HFFc6 (cell line): ENCODE measurements around the gene CDR2L. TPM values are rescaled to one million over a fixed set of nuclear protein-coding genes. Genes with fewer than 3 reads are reported as not detected.

ENCODE experiments used
- DNase-seq: peaks from one replicate; pipeline ENCODE4 v3.0.0-alpha.2; 2018
- H3K27ac Mint-ChIP-seq: 2 replicates; pipeline ENCODE4 v1.8.0; 2020; ENCODE audit warnings: mild to moderate bottlenecking, mixed read lengths
- H3K27me3 Mint-ChIP-seq: 2 replicates; pipeline ENCODE4 v1.8.0; 2021; ENCODE audit warnings: mild to moderate bottlenecking, moderate library complexity, mixed read lengths; ENCODE audit not compliant: insufficient read depth
- H3K36me3 Mint-ChIP-seq: 2 replicates; pipeline ENCODE4 v1.8.0; 2021; ENCODE audit warnings: low read depth, mixed read lengths
- H3K4me1 Mint-ChIP-seq: 2 replicates; pipeline ENCODE4 v1.8.0; 2020; ENCODE audit warnings: low read depth, mixed read lengths
- H3K4me3 Mint-ChIP-seq: 2 replicates; pipeline ENCODE4 v1.8.0; 2020; ENCODE audit warnings: mild to moderate bottlenecking, moderate library complexity, mixed read lengths
- H3K9me3 Mint-ChIP-seq: 2 replicates; pipeline ENCODE4 v1.8.0; 2020; ENCODE audit warnings: mild to moderate bottlenecking, mixed read lengths
- CTCF ChIP-seq: fragments of 200-600 bp; sonication (generic); IDR thresholded peaks from 2 replicates; pipeline ENCODE4 v1.5.0; 2021; ENCODE audit warnings: antibody characterized with exemption, mild to moderate bottlenecking
- total RNA-seq, 6 experiments: library from RNA; stranded (reverse); fragmentation: NEBNext Ultra II Directional; extraction: Animal tissue kit (Norgen Biotek cat#: 25700); gene quantifications; 2 replicates in 1 of 6; 3 replicates in 5 of 6; pipeline ENCODE4 v1.2.3, GENCODE V29; 2021

CDR2L gene
- total RNA-seq, 6 experiments from 2014 or later = 27.5 to 35.8 (median 30.4) TPM

GRCh38 chr17:75051941-75052340 lies 64.5 kb downstream of the CDR2L start:
- no peak for DNase-seq
- Mint-ChIP-seq H3K27me3 (peaks cover 3% of the 10 kb centered on the region), H3K27ac (no peak overlapping the region), H3K4me1 (peaks cover 15% of the 10 kb centered on the region), H3K36me3 (peaks cover 30% of the 10 kb centered on the region), H3K4me3 (no peak overlapping the region), H3K9me3 (no peaks in the 10 kb centered on the region)
- TF ChIP-seq CTCF = no peak

Other genes starting within 250 kb of the CDR2L start
- 10 to 100 TPM; 15.7 to 18.9 (median 17.5) TPM for gene NHERF1, start 239.0 kb upstream of the CDR2L start, total RNA-seq
- gene NAT9, start 211.3 kb upstream of the CDR2L start, total RNA-seq = 10 to 100 TPM; 40.9 to 50.7 (median 46.6) TPM
- under 1 TPM in 2 of 6 experiments, not detected in 4; 0.05 to 0.07 TPM for gene GRIN2C, start 127.7 kb upstream of the CDR2L start, total RNA-seq
- 10 to 100 TPM; 25.5 to 35.5 (median 33.9) TPM for gene FDXR, start 114.6 kb upstream of the CDR2L start, total RNA-seq
- gene FADS6, start 94.0 kb upstream of the CDR2L start, total RNA-seq = not detected
- gene USH1G, start 64.4 kb upstream of the CDR2L start, total RNA-seq = not detected
- gene OTOP2, start 63.4 kb upstream of the CDR2L start, total RNA-seq = not detected
- gene OTOP3, start 51.7 kb upstream of the CDR2L start, total RNA-seq = not detected
- under 1 TPM; 0.40 to 0.96 (median 0.56) TPM for gene HID1, start 14.9 kb upstream of the CDR2L start, total RNA-seq
- 10 to 100 TPM; 39.2 to 50.6 (median 47.8) TPM for gene MRPL58, start 25.0 kb downstream of the CDR2L start, total RNA-seq
- gene ATP5PD, start 59.3 kb downstream of the CDR2L start, total RNA-seq = 100 to 1,000 TPM; 362 to 410 (median 386) TPM
- gene KCTD2, start 59.6 kb downstream of the CDR2L start, total RNA-seq = 10 to 100 TPM; 20.3 to 24.0 (median 21.3) TPM
- gene SLC16A5, start 100.3 kb downstream of the CDR2L start, total RNA-seq = 10 to 100 TPM; 13.9 to 25.0 (median 21.1) TPM
- gene ARMC7, start 122.3 kb downstream of the CDR2L start, total RNA-seq = 10 to 100 TPM in 2 of 6 experiments, 1 to 10 TPM in 4; 9.1 to 11.7 (median 9.6) TPM
- gene NT5C, start 144.1 kb downstream of the CDR2L start, total RNA-seq = 10 to 100 TPM; 30.4 to 41.7 (median 36.3) TPM
- 100 to 1,000 TPM; 236 to 276 (median 265) TPM for gene JPT1, start 166.9 kb downstream of the CDR2L start, total RNA-seq
- 100 to 1,000 TPM; 398 to 555 (median 512) TPM for gene SUMO2, start 195.3 kb downstream of the CDR2L start, total RNA-seq
- gene NUP85, start 218.0 kb downstream of the CDR2L start, total RNA-seq = 10 to 100 TPM; 38.0 to 47.8 (median 43.1) TPM